Muscle of arm (tissue), 12 donors: Measurements from ENCODE around the gene CNPY1. TPM values are rescaled to one million over a fixed set of nuclear protein-coding genes. Genes with fewer than 3 reads are reported as not detected.

Experiments
- DNase-seq: peaks from one replicate; pipeline ENCODE4 v3.0.0-alpha.2; 2013
- polyA plus RNA-seq, 12 donors: library from polyadenylated mRNA; unstranded; fragments of 120-200 nt; gene quantifications; one replicate each; pipeline ENCODE4 v1.2.1, GENCODE V29; 2013; ENCODE audit not compliant: insufficient read length in 12 of 12

CNPY1 gene
- polyA plus RNA-seq, 12 donors = 0.17 to 0.53 (median 0.28) TPM; not detected in 7

DNA sequence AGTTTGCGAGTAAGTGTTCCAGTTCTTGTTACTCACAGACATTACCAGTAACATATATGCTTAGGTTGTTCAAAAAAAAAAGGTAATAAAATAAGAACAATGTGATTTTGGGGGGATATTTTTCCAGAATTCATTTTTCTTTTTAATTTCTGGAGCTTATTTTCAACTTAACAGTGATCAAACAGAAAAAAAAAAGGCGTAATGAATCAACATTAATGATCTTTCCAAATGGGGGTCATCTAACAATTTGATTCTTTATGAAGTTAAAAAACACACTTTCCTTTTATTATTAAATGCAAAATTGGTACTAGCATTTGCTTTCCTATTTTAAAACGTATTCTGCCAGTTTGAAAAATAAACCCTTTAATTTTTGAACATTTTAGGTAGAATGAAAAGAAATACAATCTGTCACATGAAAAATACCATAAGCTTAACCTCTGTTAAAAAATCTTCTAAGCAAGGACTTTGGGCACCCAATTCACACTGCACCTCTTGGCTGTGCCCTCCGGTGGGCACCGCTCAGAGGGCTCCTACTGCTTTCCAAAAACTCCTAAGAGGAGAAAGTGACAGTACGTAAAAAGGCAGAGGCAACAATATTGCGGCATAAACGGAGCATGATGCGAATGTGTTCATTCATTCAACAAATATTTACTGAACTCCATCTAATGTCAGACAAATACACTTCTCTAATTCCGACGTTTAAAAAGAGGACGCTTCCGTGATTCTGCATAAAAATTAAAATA, 32.6 kb downstream of the CNPY1 start:
- no peak for DNase-seq

DNA sequence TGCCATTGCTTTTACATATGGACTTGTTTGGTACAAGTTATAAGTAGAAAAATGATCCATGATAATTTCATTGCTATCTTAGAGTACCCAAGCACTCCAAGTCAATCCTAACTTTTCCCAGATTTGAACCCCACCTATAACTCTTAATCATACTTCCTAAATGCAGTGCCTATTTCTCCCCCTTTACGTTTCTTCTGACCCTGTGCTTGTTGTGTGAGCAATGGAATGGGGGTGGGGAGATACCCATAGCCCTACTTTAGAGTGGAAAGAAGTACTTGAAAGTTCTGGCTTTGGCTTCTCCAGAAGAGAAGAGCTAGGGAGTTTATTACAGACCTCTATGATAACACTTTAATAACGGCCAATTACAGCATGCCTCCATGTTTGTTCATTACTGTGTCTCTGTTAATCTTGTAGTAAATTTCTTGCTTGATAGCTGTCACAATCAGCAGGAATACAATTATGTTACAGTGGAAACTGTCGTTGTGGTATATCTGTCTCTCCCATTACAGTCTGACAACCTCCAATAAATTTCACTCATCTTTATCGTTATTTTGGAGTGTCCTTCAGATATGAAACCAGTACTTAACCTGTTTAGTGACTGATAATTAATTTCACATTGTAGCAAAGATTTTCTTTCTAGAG, 34.0 kb downstream of the CNPY1 start:
- DNase-seq = no peak

DNA sequence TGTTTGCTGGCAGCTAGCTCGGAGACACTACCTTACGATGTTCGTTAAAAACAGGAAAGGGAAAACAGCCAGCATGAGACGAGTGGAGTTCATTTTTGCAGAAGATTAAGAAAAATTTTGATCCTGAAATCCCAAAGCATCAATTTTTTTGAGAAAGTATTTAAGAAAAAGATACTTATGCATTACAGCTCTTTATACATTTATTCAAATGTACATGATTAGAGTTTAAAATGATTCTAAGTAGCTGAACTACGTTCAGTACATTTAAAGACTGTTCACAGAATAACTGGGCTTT, 34.7 kb downstream of the CNPY1 start:
- no peak for DNase-seq

DNA sequence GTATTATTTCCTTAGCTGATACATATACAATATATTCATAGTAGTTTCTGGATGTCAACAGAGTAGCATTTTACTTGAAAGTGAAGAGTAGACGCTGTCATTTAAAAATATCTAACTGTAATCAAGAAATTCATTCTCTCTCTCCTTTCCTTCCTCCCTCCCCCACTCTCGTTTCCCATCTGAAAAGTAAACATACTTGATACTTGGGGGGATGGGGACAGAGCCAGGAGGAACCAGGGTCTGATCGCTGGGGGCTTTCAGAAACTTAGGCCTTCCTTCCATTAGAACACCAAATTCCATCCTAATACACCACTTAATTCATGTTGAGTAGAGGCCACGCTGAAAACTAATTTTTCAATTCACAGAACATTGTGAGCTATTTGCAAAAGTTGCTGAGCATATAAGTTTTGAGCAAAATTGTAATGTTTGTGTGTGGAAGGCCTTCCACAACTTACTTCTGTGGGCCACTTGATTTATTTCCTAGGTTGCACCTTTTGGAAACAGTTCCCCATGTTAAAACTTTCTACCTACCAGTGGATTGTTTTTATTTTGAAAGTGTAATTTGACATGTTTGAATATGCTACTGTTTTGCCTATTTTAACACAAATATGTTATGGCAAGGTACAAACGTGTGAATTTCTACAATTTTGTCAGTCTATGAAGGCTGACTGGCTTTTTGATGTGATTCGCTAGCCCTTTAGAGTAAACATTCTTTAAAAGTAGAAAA, 35.2 kb downstream of the CNPY1 start:
- no peak for DNase-seq

DNA sequence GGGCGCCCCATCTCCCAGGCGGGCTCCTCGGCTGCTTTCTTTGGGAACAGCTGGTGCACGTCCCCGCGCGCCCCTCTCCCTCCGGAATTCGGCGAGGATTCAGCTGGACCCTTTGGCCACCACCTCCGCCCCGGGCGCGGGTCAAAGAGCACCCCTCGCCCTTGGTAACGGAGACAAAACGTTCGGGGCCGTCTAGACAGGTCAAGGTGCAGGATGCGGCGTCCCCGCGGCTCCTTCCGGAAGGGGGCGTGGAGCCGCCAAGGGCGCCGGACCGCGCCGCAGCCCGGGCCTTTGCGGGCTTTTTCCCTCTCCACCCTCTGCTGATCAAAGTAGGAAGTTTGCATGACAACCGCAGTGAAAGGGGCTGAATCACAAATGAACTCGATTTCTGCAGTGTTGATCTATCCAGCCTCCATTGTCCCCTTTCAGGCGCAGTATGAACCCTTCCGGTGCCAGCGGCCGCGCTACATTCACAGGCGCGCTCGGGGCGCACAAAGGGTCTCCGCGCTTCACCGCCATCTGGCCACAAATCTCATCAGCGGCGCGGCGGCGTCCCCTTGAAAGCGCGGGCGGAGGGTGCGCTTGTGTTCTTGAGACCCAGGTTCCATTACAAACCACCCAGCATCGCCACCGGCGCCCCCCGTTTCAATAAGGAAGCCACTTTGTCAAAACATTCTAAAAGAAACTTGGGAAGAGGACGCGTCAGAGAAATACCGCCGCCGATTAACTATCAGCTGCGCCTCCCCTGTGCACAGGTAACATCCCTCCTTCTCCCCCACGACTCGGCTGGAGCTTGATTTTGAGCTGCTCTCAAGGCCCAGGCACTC, 36.4 kb downstream of the CNPY1 start:
- DNase-seq = no peak

DNA sequence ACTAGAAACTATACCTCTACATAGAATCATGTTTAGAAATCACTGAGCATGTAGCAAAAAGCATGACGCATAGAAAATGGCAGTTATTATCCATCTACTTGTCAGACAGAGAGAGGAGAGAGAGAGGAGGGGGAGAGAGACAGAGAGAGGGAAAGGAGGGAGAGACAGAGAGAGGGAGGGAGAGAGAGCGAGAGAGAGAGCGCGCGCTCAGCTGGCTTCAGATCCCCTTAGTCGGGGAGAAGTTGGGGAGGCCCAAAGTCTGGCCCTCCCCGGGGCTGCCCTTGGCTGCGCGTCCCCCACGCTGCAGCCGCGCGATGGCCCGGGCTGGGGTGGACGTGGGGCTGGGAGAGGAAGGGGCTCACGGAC, 37.0 kb downstream of the CNPY1 start:
- DNase-seq = no peak

DNA sequence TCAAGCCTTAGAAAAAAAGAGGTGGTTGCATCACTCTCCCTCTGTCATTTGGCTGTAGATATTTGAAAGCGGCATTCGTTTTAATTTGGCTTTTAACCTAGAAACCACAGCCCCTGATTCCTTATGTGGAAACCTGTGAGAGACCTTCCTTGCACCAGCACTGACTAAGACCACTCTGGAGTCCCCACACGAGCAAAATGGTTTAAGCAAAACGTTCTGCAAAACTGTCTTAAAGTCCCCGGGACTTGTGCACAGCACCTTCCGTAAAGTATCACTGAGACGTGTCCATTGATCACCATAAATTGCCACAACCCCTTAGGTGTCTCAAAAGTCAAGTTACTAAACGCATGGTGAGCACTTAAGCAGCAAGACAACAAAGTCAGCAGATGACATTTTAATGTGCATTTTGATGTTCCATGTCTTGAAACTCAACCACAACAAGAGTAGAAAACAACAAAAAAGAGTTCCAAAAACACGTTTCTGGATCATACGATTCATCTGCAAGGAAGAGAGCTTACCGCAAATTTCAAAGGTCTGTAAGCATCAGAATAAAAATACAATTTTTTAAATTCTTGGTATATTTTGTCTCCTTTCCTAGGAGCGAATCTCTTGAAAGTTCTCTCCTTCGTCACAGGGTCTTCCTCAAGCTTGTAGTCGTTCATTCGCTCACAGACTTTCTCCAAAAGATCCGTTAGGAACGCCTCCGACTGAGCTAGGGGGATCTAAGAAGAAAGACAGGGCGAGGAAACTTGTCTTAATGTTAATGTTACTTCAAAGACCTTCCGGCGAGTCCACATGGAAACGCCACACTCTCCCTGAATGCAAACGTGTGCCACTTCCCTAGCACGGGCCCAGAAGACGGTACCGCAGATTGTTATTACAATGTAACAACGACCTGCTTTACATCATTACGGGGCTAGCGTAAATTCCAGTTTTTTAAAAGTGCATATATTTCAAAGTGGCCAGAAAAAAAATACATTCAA, 37.7 kb downstream of the CNPY1 start:
- DNase-seq = no peak

DNA sequence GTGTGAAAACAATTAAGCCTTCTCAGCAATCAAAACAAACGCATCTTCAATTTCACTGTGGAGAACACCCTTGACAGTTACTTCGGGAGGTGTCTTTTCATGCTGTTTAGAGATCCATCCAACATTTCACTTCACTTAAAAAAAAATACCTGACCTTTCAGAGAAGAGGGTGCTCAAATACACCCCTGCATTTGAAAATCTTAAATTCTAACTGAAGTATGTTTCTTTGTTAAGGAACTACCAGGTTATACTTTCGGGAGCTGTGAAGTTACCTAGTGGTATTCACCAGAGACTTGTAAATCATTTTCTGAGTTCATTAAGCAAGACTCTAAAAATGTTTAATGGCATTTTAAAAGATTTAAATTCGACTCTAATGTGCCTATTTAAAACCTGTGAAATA, 38.8 kb downstream of the CNPY1 start:
- DNase-seq = no peak

DNA sequence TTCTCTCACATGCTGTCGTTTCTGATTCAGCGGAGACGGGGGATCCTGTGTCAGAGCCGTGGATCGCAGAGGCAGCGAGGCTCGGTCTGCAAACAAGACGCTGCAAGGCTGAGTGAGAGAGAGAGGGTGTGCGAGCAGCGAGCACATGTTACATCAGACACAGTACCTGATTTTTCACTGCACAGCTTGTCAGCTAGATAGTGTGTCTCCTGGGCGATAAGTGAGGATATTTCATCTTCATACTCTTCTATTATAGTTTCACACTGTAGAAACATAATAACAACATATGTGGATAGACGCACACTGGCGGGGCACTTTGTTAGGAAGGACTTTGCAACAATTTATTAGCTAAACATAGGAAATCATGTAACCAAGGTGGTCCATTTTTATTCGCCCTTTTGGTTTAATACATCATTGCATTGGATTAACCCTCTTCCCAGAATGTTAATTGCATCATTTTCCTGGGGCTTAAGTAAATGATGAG, 39.5 kb downstream of the CNPY1 start:
- no peak for DNase-seq

DNA sequence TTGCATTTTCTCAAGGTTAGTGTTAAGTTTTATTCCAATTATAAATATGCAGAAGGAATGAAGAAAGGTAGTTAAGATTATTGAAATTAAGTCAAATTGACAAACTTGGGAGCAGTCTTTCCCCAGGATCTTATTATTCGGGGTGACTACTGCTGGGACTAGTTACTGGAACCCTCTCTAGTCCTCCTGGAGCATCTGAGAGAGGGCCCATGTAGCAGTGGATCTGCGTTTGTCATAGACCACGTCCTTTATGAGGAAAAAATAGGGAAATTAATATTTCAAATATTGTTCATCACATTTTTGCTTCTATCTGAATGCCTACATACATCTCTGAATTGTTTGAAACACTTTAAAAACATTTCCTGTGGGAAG, 41.0 kb downstream of the CNPY1 start:
- no peak for DNase-seq

DNA sequence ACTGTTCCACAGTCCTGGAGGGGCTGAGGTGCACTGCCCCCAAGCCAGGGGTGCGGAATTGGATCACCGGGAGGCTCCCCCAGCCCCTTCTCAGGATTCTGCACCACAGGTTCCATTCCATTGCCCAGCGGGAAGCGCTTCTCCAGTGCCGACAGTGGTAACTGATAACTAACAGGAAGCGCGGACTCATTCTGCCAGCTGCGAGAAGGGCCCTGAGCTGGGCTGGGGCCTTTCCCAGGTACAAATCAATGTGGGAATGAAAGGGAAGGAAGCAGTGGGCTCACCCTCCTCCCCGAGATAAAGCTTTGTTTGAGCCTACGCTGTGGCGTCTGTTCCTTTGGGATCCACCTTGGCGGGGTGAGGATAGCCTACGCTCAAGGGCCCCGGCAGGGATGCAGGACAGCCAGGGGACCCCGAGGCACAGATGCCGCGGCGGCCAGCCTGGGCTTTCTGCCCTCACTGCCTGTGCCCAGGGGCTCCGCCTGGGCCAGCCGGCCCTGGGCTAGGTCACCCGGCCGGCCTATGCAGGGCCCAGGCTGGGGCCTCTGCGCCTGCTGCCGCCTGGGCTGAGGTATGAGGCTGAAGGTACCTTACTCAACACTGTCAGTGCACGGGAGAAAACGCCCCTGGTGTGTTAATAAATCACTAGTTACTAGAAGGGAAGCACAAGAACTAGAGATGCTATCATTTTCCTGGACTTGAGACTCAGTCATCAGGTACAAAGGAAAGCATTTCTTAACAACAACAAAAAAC, 49.0 kb downstream of the CNPY1 start:
- no peak for DNase-seq

DNA sequence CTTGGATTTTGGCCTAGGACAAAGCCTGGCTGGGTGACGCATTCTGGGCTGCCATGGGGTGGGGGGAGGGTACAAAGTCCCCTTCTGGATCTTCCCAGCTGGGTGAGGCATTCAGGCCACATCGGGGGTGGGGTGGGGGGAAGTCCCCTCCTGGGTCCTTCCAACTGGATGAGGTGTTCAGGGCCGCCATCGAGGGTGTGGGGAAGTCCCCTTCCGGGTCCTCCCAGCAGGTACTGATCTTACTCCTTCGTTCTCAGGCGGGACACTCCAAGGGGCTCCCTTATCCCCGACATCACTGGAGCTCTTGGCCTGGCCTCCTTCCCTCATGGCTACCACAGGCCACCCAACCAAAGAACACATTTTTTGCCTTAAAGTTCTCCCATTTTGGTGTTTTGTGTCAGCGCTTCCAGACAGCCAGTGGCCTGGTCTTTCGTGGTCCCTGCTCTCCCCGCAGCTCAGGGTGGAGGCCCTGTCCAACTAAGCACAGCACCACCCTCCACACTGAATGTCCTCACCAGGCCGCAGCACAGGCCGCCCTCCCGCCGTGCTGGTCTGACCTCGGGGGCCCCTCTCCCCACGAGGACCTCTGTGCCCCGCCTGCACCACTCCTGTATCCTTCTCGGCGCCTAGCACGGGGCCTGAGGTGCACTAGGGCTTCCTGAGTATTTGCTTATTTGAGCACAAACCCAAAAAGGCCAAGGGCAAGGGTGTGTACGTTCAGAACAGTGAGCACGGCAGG, 49.9 kb downstream of the CNPY1 start:
- DNase-seq = no peak

DNA sequence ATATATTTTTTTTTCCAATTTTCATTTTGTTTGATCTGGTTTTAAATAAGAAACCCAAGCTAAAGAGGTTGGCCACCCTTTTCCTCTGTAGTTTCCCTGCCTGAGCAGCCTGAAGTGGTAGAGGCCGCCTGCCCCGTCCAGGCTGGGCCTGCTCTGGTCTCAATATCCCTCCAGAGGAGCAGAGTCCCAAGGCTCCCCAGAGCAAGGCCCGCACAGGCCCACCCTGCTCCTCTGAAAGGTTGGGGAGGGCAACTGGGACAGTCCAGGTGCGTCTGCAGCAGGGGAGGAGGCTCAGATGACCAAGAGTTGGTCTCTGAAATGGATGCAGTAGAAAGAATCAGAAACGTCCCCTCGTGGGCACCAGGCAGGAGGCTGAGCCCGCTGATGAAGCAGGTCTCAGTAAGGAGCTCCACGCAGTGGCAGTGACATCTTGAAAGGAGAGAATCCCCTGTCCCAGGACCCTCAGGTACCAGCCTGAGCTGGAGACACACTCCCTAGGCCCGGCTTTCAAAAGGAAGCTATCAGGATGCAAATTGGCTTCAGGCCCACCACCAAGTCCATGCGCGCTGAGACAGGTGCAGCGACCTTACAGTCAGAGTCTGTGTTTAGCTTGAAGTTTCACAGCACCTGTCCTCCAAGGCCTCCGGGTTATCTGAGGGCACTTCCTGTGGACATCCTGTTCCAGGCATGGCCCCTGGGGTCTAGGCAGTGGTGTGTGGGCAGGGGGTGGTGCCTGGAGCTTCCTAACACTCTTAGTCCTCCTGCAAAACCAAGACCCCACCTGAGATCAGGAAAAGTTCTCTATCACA, 50.7 kb downstream of the CNPY1 start:
- DNase-seq = no peak

DNA sequence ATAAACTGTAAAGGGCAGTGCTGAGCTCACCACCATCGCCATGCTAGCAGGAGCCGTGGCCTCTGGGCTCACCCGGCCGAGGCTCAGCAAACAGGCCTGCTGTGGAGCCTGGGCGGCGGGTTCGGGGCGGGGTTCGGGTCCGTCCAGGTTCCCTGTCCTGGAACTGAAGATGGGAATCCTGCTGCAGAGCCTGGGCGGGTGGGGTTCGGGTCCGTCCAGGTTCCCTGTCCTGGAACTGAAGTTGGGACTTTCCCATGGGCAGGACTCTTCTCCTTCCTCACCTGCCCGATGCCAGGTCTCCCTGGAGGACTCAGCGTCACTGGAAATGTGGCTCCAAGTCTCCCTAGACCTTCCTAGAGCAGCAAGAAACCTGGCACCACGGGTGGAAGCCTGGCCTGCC, 51.8 kb downstream of the CNPY1 start:
- no peak for DNase-seq

DNA sequence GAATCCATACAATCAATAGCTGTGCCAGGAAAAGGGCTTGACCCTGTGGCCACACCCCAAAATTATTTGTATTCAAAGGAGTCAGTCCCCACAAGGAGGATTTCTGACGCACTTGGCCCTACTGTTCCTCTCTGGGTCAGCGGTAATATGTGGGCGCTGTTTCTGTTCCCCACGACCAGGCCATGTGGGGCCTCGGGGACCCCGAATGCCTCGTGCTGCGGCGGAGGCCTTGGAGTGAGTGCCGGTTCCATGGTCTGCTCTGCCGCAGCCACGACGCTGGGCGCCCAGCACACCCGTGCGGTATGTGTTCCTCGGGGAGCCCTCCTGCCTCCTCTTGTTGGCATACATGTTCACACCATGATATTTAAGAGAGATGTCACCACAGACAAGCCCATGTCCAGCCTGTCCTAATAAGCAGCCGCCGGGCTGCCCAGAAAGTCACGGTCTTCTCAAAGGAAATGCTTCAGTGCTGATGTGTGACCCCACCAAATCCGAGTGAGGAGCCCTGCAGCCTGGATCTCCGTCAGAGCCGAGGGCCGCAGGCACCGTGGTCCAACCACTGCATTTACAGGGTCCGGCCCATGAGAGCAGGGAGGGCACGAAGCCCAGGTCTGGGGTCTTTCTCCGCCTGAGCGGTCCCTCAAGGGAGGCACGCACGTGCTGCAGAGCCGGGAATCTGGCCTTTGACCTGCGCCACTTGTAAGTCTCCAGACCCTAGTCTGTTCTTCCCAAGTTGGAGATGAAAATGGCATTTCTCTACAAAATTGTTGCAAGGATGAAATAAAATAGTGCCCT, 52.4 kb downstream of the CNPY1 start:
- DNase-seq = no peak

DNA sequence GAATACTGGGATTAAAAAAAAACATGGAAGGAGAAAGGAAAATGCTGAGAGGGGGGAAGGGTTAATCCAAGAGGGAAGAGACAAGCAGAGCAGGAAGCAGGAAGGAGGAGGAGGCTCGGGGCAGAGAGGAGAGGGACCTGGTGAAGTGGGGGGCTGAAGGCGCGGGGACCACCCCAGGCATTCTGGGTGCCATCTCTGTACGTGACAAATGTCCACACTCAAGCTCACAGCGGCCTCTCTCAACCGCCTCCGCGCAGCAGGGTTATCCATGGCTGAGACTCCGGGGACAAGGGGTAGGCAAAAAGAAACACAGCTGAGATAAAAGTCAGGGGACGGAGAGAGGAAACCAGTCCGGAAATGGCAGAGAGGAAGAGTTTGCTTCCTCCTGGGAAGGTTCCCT, 54.5 kb downstream of the CNPY1 start:
- DNase-seq = no peak

DNA sequence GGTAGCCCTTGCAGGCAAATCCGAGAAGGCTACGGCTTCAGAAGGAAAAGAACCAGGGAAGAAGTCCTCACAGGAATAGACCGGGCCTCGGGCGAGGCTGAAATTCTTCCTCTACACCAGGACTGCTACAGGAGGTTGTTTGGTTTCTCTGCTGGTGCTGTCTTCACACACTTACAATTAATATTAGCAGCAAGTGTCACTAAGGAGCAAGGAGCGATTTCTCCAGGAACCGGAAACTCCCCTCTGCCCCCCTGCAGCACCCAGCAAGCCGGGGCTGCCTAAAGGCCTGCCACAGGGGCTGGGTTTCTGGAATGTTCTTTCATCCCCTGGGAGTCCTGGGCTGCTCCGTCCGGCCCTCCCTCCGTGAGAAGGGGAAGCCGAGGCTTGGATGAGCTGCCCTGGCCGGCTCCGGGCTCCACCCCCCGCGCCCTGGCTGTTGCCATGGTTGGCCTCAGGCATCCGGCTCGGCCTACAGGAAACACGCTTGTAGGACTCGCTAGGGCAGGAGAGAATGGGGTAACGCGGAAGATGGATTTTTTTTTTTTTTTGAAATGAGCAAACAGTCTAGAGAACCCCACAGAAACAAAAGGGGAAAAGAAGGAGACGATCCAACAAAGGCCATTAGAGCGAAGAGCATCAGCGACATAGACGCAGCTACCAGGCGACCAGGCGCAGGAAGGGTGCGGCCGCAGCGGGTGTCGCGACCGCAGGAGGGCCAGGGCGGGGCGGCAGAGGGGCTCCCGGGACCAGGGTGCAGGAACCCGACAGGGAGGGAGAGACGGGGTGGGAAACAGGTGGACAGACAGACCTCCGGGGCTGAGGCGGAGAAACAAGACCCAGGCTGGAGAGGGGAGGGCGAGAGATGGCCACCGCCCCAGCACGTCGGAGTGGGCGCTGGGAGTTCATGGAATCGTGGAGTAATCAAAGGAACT, 55.4 kb downstream of the CNPY1 start:
- DNase-seq = no peak
